ENCODE measurements around the gene TMEM222. TPM values are rescaled to one million over a fixed set of nuclear protein-coding genes. Genes with fewer than 3 reads are reported as not detected.

The TMEM222 gene
- total and polyA plus RNA-seq, 2 of the 4 experiments (the other 2 are of a cell fraction), result 19.9 to 54.1 TPM

DNA sequence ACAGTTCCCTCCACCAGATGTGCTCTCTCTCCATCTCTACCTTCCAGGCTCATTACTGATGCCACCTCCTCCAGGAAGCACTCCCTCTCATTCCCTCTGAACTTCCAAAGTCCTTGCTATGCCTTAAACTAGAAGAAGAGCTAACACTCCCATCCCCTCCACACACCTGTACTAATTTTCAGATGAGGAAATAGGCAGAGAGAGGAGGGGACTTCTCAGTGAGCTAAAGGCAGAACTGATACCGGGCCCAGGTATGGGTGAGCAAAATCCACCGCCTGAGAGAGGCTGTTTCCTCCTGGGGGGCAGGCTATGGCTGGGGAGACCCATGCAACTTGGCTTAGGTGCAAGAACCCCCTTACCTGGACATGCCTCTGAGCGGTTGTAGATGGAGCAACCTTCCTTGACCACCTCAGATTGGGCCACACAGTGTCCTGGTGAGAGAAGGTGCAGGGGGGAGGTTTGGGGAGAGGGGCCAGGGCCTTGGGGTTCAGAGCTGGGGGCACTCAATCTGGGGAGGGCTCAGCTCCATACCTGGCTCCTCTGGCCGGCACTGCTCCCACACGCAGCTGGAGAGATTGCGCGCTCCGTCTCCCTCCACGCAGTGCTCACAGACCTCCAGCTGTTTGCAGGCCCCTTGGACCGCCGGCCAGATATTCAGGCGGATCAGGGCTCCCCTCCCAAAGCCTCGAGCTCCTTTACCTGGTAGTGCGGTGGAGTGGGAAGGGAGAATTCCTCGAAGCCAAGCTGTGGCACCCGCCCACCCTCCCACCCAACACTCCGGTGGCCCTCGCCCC, 60.2 kb downstream of the TMEM222 start (continued):
- TF ChIP-seq NFE2L2 (IDR thresholded peaks at IDR 0.05; ENCODE audit: low read depth, low read length) (no peak), SMC3 (IDR thresholded peaks at IDR 0.05; ENCODE audit: low read depth, low read length) (no peak), BHLHE40 (IDR thresholded peaks at IDR 0.05; ENCODE audit: low read depth, low read length) (no peak), RCOR1 (IDR thresholded peaks at IDR 0.05; ENCODE audit: insufficient replicate concordance, low read length) (no peak), CEBPB (IDR thresholded peaks at IDR 0.05; ENCODE audit: low read depth, low read length) (no peak)

GRCh38 chr1:27383039-27383605, 61.2 kb downstream of the TMEM222 start, which contains the start of gene CD164L2:
TSS of gene CD164L2 (minus strand) at chr1:27383333. CDS start at chr1:27383239, 94 bp downstream.
- ATAC-seq (ENCODE audit: low read depth) (no peak), DNase-seq (no peak)
- H3K4me3 ChIP-seq (ENCODE audit: insufficient read depth, low read depth, low read length), result no peak within 1 kb of the TSS
- H4K8ac ChIP-seq (ENCODE audit: low read depth in 2 of 2, low read length in 2 of 2), result no peak within 1 kb of the TSS
- no peak within 1 kb of the TSS for H3K18ac ChIP-seq (ENCODE audit: low read depth, low read length)
- H2AFZ ChIP-seq (replicated peaks; ENCODE audit: low read length, poor library complexity), result no peak within 1 kb of the TSS
- H3K4me1 ChIP-seq (ENCODE audit: control insufficient read depth, insufficient read depth, low read length), result no peaks in the 10 kb centered on the region
- no peak within 1 kb of the TSS for H2BK15ac ChIP-seq (ENCODE audit: low read depth, low read length)
- BruUV-seq (replicated peaks), result no TSS peak
- no peak within 1 kb of the TSS for H3K56ac ChIP-seq (ENCODE audit: extremely low read depth, insufficient read depth, low read length)
- in situ Hi-C loops (cut with MboI; ENCODE audit: low sequenced_read_pairs) (no loop called here), dilution Hi-C loops (cut with HindIII; ENCODE audit: low sequenced_read_pairs, unreplicated experiment) (no loop called here), intact Hi-C loops (cut with micrococcal nuclease) (no loop called here)
- no peak within 1 kb of the TSS for H4K91ac ChIP-seq (ENCODE audit: insufficient read depth, low read depth, low read length)
- POLR2A ChIA-PET (ENCODE audit: unreplicated experiment), result no interaction called here
- no peak within 1 kb of the TSS for H2AK5ac ChIP-seq (ENCODE audit: low read depth, low read length)
- no peak within 1 kb of the TSS for H2BK120ac ChIP-seq (ENCODE audit: low read depth, low read length)
- no peak within 1 kb of the TSS for H3K9ac ChIP-seq (ENCODE audit: low read depth, low read length)
- no peak within 1 kb of the TSS for H2BK5ac ChIP-seq (ENCODE audit: low read depth, low read length, poor library complexity, severe bottlenecking)
- no peaks in the 10 kb centered on the region for H3K9me1 ChIP-seq (ENCODE audit: insufficient read depth, low read length)
- H2BK20ac ChIP-seq (ENCODE audit: low read depth, low read length), result no peak within 1 kb of the TSS
- no peaks in the 10 kb centered on the region for H3K36me3 ChIP-seq (ENCODE audit: control insufficient read depth, insufficient read depth, low read length)
- CTCF ChIA-PET, result interaction anchor here (1.3 kb wide), 1 partner anchor 82 kb away, joined by 3 read pairs; no protein-coding TSS in a partner anchor
- no peak within 1 kb of the TSS for H3K27ac ChIP-seq (ENCODE audit: insufficient read depth, low read length)
- peaks cover 34% of the 10 kb centered on the region for H3K27me3 ChIP-seq (ENCODE audit: control insufficient read depth, insufficient read depth, low read length)
- H3K4me2 ChIP-seq (ENCODE audit: low read depth, low read length), result no peak within 1 kb of the TSS
- no peak within 1 kb of the TSS for H2AK9ac ChIP-seq (replicated peaks; ENCODE audit: low read depth, low read length, poor library complexity)
- no peak within 1 kb of the TSS for H3K23ac ChIP-seq (ENCODE audit: low read depth, low read length)
- no peak within 1 kb of the TSS for H3K4ac ChIP-seq (ENCODE audit: low read depth, low read length)
- no peak within 1 kb of the TSS for H3K14ac ChIP-seq (replicated peaks; ENCODE audit: low read depth, low read length)
- no peak within 1 kb of the TSS for H4K5ac ChIP-seq (ENCODE audit: low read depth, low read length)
- 17% methylated on average over 14 of the region's 43 CpGs; no CpG with 5 or more reads in 1 of the 2 experiments for WGBS, 2 experiments (ENCODE audit: extremely low coverage in 2 of 2, insufficient read length in 1 of 2)
- H3K79me1 ChIP-seq (ENCODE audit: low read depth in 1 of 2, low read length in 2 of 2), result no peaks in the 10 kb centered on the region
- no peaks in the 10 kb centered on the region; the same call in 1 of the 2 replicates for H4K20me1 ChIP-seq (ENCODE audit: insufficient read depth, low read length)
- H3K9me3 ChIP-seq (ENCODE audit: control insufficient read depth, insufficient read depth, low read length), result no peaks in the 10 kb centered on the region
- TF ChIP-seq POLR2A (IDR thresholded peaks at IDR 0.05; ENCODE audit: low read depth, low read length) (no peak), RAD21 (IDR thresholded peaks at IDR 0.05; ENCODE audit: low read length) (no peak), MAFK (IDR thresholded peaks at IDR 0.05; ENCODE audit: low read depth, low read length) (no peak), RCOR1 (IDR thresholded peaks at IDR 0.05; ENCODE audit: insufficient replicate concordance, low read length) (no peak), NFE2L2 (IDR thresholded peaks at IDR 0.05; ENCODE audit: low read depth, low read length) (no peak), SMC3 (IDR thresholded peaks at IDR 0.05; ENCODE audit: low read depth, low read length) (no peak), MAZ (IDR thresholded peaks at IDR 0.05; ENCODE audit: borderline replicate concordance, low read depth, low read length) (no peak), CEBPB (IDR thresholded peaks at IDR 0.05; ENCODE audit: low read depth, low read length) (no peak), MXI1 (IDR thresholded peaks at IDR 0.05; ENCODE audit: borderline replicate concordance, low read depth, low read length) (no peak), FOS (IDR thresholded peaks at IDR 0.05; ENCODE audit: low read depth, low read length) (no peak)
- TF ChIP-seq, protein P1, sequence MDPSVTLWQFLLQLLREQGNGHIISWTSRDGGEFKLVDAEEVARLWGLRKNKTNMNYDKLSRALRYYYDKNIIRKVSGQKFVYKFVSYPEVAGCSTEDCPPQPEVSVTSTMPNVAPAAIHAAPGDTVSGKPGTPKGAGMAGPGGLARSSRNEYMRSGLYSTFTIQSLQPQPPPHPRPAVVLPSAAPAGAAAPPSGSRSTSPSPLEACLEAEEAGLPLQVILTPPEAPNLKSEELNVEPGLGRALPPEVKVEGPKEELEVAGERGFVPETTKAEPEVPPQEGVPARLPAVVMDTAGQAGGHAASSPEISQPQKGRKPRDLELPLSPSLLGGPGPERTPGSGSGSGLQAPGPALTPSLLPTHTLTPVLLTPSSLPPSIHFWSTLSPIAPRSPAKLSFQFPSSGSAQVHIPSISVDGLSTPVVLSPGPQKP (IDR thresholded peaks at IDR 0.05; ENCODE audit: borderline replicate concordance, low read depth, low read length), result no peak
- TF ChIP-seq, protein P2, sequence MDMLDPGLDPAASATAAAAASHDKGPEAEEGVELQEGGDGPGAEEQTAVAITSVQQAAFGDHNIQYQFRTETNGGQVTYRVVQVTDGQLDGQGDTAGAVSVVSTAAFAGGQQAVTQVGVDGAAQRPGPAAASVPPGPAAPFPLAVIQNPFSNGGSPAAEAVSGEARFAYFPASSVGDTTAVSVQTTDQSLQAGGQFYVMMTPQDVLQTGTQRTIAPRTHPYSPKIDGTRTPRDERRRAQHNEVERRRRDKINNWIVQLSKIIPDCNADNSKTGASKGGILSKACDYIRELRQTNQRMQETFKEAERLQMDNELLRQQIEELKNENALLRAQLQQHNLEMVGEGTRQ (IDR thresholded peaks at IDR 0.05; ENCODE audit: low read depth, low read length), result no peak

Measured in IMR-90 (cell line).